HG02973 (cell line): Measurements from ENCODE around the gene MAGI2.

ENCODE experiments used
- ATAC-seq: cut with Tn5 transposase; IDR thresholded peaks from one replicate; pipeline ENCODE4 v1.9.1; 2021; ENCODE audit warnings: moderate library complexity; ENCODE audit not compliant: unreplicated experiment

The MAGI2 gene

GRCh38 chr7:78760620-78761355 lies 692.7 kb downstream of the MAGI2 start:
- ATAC-seq: no peak

GRCh38 chr7:78752554-78752953 lies 700.9 kb downstream of the MAGI2 start:
- no peak for ATAC-seq

- no peak for ATAC-seq
Measured at GRCh38 chr7:78751253-78751652, 702.2 kb downstream of the MAGI2 start.

GRCh38 chr7:78749052-78749746 lies 704.3 kb downstream of the MAGI2 start:
- ATAC-seq: no peak

GRCh38 chr7:78747592-78747991 lies 705.9 kb downstream of the MAGI2 start:
- no peak for ATAC-seq

GRCh38 chr7:78746301-78746700 lies 707.2 kb downstream of the MAGI2 start:
- ATAC-seq: no peak

- no peak for ATAC-seq
Measured at GRCh38 chr7:78742694-78743093, 710.8 kb downstream of the MAGI2 start.

GRCh38 chr7:78736548-78736947 lies 716.9 kb downstream of the MAGI2 start:
- no peak for ATAC-seq

- ATAC-seq: no peak
Measured at GRCh38 chr7:78734626-78735025, 718.8 kb downstream of the MAGI2 start.

- ATAC-seq: no peak
Measured at GRCh38 chr7:78720066-78720465, 733.4 kb downstream of the MAGI2 start.

GRCh38 chr7:78718212-78718611 lies 735.3 kb downstream of the MAGI2 start:
- no peak for ATAC-seq

GRCh38 chr7:78716876-78717275 lies 736.6 kb downstream of the MAGI2 start:
- no peak for ATAC-seq

GRCh38 chr7:78714356-78714755 lies 739.1 kb downstream of the MAGI2 start:
- no peak for ATAC-seq

GRCh38 chr7:78712111-78712510 lies 741.4 kb downstream of the MAGI2 start:
- no peak for ATAC-seq

GRCh38 chr7:78709658-78710057 lies 743.8 kb downstream of the MAGI2 start:
- ATAC-seq: no peak

GRCh38 chr7:78704504-78704903 lies 749.0 kb downstream of the MAGI2 start:
- ATAC-seq: no peak

- ATAC-seq: no peak
Measured at GRCh38 chr7:78703391-78703790, 750.1 kb downstream of the MAGI2 start.

GRCh38 chr7:78702770-78703169 lies 750.7 kb downstream of the MAGI2 start:
- ATAC-seq: no peak

GRCh38 chr7:78695826-78696225 lies 757.6 kb downstream of the MAGI2 start:
- ATAC-seq: no peak

GRCh38 chr7:78691584-78691983 lies 761.9 kb downstream of the MAGI2 start:
- ATAC-seq: no peak

- no peak for ATAC-seq
Measured at GRCh38 chr7:78690174-78690573, 763.3 kb downstream of the MAGI2 start.

GRCh38 chr7:78688376-78688775 lies 765.1 kb downstream of the MAGI2 start:
- ATAC-seq: no peak

GRCh38 chr7:78686189-78686588 lies 767.3 kb downstream of the MAGI2 start:
- ATAC-seq: no peak
